OCI-LY7 (cell line): Measurements from ENCODE around the gene PHF5A. TPM values are rescaled to one million over a fixed set of nuclear protein-coding genes. Genes with fewer than 3 reads are reported as not detected.
A peak's percentile ranks its signal among the peaks of the same experiment; 100 is the strongest.

Experiments
- BruUV-seq: library from RNA; stranded (reverse); fragments of 400-500 nt; replicated peaks from 2 replicates; lab custom pipeline; 2021; lab: Mats Ljungman, UMichigan
- CTCF ChIA-PET: fragments of 300-600 bp; sonication (Branson Sonifier 250); formaldehyde crosslinking; loops from one replicate; lab custom pipeline; 2022; ENCODE audit warnings: antibody characterized with exemption; ENCODE audit not compliant: unreplicated experiment; lab: Charles Lee
- POLR2A ChIA-PET: fragments of 300-600 bp; sonication (Branson Sonifier 250); formaldehyde crosslinking; loops from one replicate; lab custom pipeline; 2022; ENCODE audit warnings: antibody characterized with exemption; lab: Charles Lee
- DNase-seq: peaks from one replicate; pipeline ENCODE4 v3.0.0-alpha.2; 2015; ENCODE audit warnings: low spot score
- H2AFZ ChIP-seq: fragments of 200-600 bp; sonication (generic), shearing (Covaris generic); 2 replicates; pipeline ENCODE4 v1.6.1; 2014; ENCODE audit warnings: mild to moderate bottlenecking, antibody characterized with exemption, low read length, moderate library complexity
- H3K27ac ChIP-seq: fragments of 200-600 bp; sonication (generic); 2 replicates; pipeline ENCODE4 v1.5.1; 2014; ENCODE audit warnings: mixed run types, low read depth, mild to moderate bottlenecking, moderate library complexity, low read length, inconsistent platforms; ENCODE audit not compliant: poor library complexity, severe bottlenecking
- H3K36me3 ChIP-seq: fragments of 200-600 bp; sonication (generic); 2 replicates; pipeline ENCODE4 v1.6.1; 2014; ENCODE audit warnings: mild to moderate bottlenecking, antibody characterized with exemption, low read length, moderate library complexity, mixed read lengths; ENCODE audit not compliant: insufficient read depth
- H3K4me1 ChIP-seq: fragments of 200-600 bp; sonication (generic); 2 replicates; pipeline ENCODE4 v1.5.1; 2014; ENCODE audit warnings: mild to moderate bottlenecking, low read length; ENCODE audit not compliant: insufficient read depth, poor library complexity, severe bottlenecking
- H3K4me2 ChIP-seq: fragments of 200-600 bp; sonication (generic); 2 replicates; pipeline ENCODE4 v1.6.1; 2014; ENCODE audit warnings: mild to moderate bottlenecking, low read length
- H3K4me3 ChIP-seq: fragments of 200-600 bp; sonication (generic); 2 replicates; pipeline ENCODE4 v1.5.1; 2014; ENCODE audit warnings: mild to moderate bottlenecking, low read depth, low read length; ENCODE audit not compliant: poor library complexity, severe bottlenecking
- H3K79me2 ChIP-seq: fragments of 200-600 bp; sonication (generic); 2 replicates; pipeline ENCODE4 v1.6.1; 2016; ENCODE audit warnings: low read depth, mild to moderate bottlenecking, low read length, moderate library complexity, mixed read lengths; ENCODE audit not compliant: insufficient read depth
- H3K9me2 ChIP-seq: fragments of 200-600 bp; sonication (generic); 2 replicates; pipeline ENCODE4 v1.6.1; 2016; ENCODE audit warnings: mild to moderate bottlenecking, low read length, mixed read lengths; ENCODE audit not compliant: insufficient read depth
- H3K9me3 ChIP-seq: fragments of 200-600 bp; sonication (generic); 2 replicates; pipeline ENCODE4 v1.6.1; 2014; ENCODE audit warnings: mild to moderate bottlenecking, mixed run types, low read length, mixed read lengths
- H4K20me1 ChIP-seq: fragments of 200-600 bp; sonication (generic); 2 replicates; pipeline ENCODE4 v1.6.1; 2014; ENCODE audit warnings: mild to moderate bottlenecking, antibody characterized with exemption, low read length, moderate library complexity, mixed read lengths; ENCODE audit not compliant: insufficient read depth
- CTCF ChIP-seq: fragments of 200-600 bp; sonication (generic); conservative IDR thresholded peaks from 2 replicates; pipeline ENCODE4 v1.5.1; 2014; ENCODE audit warnings: mild to moderate bottlenecking, antibody characterized with exemption, low read length, moderate library complexity, mixed read lengths
- EZH2phosphoT487 ChIP-seq: fragments of 200-600 bp; sonication (generic); IDR thresholded peaks from 2 replicates; pipeline ENCODE4 v1.6.1; 2018; ENCODE audit warnings: low read depth, borderline replicate concordance, mild to moderate bottlenecking, mixed run types, antibody characterized with exemption, low read length, moderate library complexity, mixed read lengths
- intact Hi-C: fragments of 100-400 bp; cut with micrococcal nuclease; formaldehyde crosslinking; loops from one replicate; pipeline ENCODE4 v1.10.0; 2022; ENCODE audit not compliant: unreplicated experiment
- total RNA-seq, 2 experiments: library from RNA; depleted of rRNA in 1 of 2; stranded (reverse); fragments of >200 nt in 1 of 2; shearing (Covaris generic) in 1 of 2; gene quantifications; 2 replicates each; pipeline ENCODE4 v1.2.3, GENCODE V29; 2014 to 2022

The PHF5A gene
- total RNA-seq, 2 experiments from 2014 or later: 60.9 to 87.9 TPM

GRCh38 chr22:41459431-41459830 is 9.1 kb downstream of the PHF5A start:
- Histone ChIP-seq H4K20me1 (no peaks in the 10 kb centered on the region; the same call in 1 of the 2 replicates), H3K27ac (no peak overlapping the region), H3K4me3 (no peak overlapping the region), H3K36me3 (peaks cover 69% of the 10 kb centered on the region), H3K4me2 (no peak overlapping the region), H3K9me2 (no peaks in the 10 kb centered on the region), H3K9me3 (no peaks in the 10 kb centered on the region), H3K4me1 (no peaks in the 10 kb centered on the region), H3K79me2 (peaks cover 8% of the 10 kb centered on the region; the same call in 1 of the 2 replicates), H2AFZ (no peak overlapping the region)
- ChIA-PET POLR2A (interaction anchor here (0.6 to 1.3 kb wide), 2 partner anchors 9 to 698 kb away, joined by 3 to 4 read pairs; partner anchors contain the start of gene PHF5A), CTCF (no interaction called here)
- no peak for TF ChIP-seq EZH2phosphoT487
- intact Hi-C loops: no loop called here
- DNase-seq: no peak
- no TSS peak for BruUV-seq

- no TSS peak for BruUV-seq
- intact Hi-C loops: no loop called here
- Histone ChIP-seq H3K9me3 (no peaks in the 10 kb centered on the region), H3K27ac (no peak overlapping the region), H3K4me2 (no peak overlapping the region), H2AFZ (no peak overlapping the region), H3K79me2 (no peaks in the 10 kb centered on the region), H3K9me2 (no peaks in the 10 kb centered on the region), H3K4me1 (no peaks in the 10 kb centered on the region), H3K36me3 (peaks cover 58% of the 10 kb centered on the region), H4K20me1 (no peaks in the 10 kb centered on the region), H3K4me3 (no peak overlapping the region)
- DNase-seq: no peak
- ChIA-PET POLR2A (interaction anchor here (0.5 to 1.4 kb wide), 3 partner anchors 10 to 303 kb away, joined by 4 read pairs; partner anchors contain the start of gene PHF5A), CTCF (no interaction called here)
- TF ChIP-seq EZH2phosphoT487: no peak
- no peak for TF ChIP-seq CTCF
These were observed 10.2 kb downstream of the PHF5A start for GRCh38 chr22:41458161-41458728.

- ChIA-PET POLR2A (interaction anchor here (0.8 to 2.2 kb wide), 7 partner anchors 10 to 141 kb away, joined by 3 to 12 read pairs (median 4); partner anchors contain the start of genes ACO2, PHF5A and PMM1), CTCF (interaction anchor here (0.6 kb wide), 2 partner anchors 29 to 256 kb away, joined by 3 to 8 read pairs; no protein-coding TSS in a partner anchor)
- BruUV-seq: no TSS peak
- no peaks in the 10 kb centered on the region; the same call in 1 of the 2 replicates for H3K36me3 ChIP-seq
- no peaks in the 10 kb centered on the region for H4K20me1 ChIP-seq
- H2AFZ ChIP-seq: peak overlapping the region; percentile 26; the same call in 1 of the 2 replicates
- H3K27ac ChIP-seq: peak overlapping the region; percentile 85
- peak overlapping the region; percentile 97 for H3K4me2 ChIP-seq
- H3K9me2 ChIP-seq: no peaks in the 10 kb centered on the region
- peaks cover 28% of the 10 kb centered on the region for H3K79me2 ChIP-seq
- peak; percentile 97 for DNase-seq
- peak overlapping the region; percentile 83 for H3K4me3 ChIP-seq
- intact Hi-C loops: loop anchor here (5.0 to 10.0 kb wide), 3 partner anchors 161 to 1167 kb away; partner anchors contain the start of genes EP300, POLDIP3 and RANGAP1
- no peak for TF ChIP-seq EZH2phosphoT487
- no peak for TF ChIP-seq CTCF
- H3K4me1 ChIP-seq: peaks cover 14% of the 10 kb centered on the region
- no peaks in the 10 kb centered on the region for H3K9me3 ChIP-seq
These were observed 20.2 kb downstream of the PHF5A start for GRCh38 chr22:41448189-41448808.
